Erythroblast (primary cell): ENCODE data around the gene PRMT3.
"Not testable (repeated sequence)": the region's sequence is repeated elsewhere in the genome, so short reads cannot be mapped to it uniquely, and the experiment has no call there.

Experiments
- DNase-seq, 2 experiments: peaks; one replicate each; lab custom pipeline; 2025; lab: John Stamatoyannopoulos, UW
- GATA1 ChIP-seq: IDR thresholded peaks from 2 replicates; pipeline ENCODE4 v1.6.1; 2011; ENCODE audit warnings: low read depth, mild to moderate bottlenecking, control low read depth, low read length, moderate library complexity
- POLR2A ChIP-seq: IDR thresholded peaks from 2 replicates; pipeline ENCODE4 v1.6.1; 2011; ENCODE audit warnings: mild to moderate bottlenecking, low read length

The PRMT3 gene

DNA sequence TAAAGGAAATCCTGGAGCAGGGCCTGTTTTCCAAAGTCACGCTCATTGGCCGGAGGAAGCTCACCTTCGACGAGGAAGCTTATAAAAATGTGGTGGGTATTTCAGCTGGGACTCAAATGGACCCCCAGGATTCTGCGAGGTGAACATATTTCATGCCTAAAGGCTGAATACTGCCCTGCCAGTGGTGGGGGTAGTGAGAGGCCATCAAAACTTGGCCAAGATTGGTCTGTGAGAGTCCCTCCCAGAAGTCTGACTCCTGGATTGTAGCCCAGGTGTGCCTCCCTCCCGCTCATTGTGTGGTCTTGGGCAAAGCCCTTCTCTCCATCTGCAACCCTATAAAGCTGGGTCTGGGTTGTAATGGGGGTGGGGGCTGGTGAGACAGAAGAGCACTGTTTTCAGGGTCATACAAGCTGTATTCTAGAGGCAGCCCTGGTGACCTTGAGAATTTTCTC is 23.1 kb upstream of the PRMT3 start:
- peak in 1 of 2 experiments; percentile 54 for DNase-seq
- TF ChIP-seq GATA1 (no peak), POLR2A (no peak)

DNA sequence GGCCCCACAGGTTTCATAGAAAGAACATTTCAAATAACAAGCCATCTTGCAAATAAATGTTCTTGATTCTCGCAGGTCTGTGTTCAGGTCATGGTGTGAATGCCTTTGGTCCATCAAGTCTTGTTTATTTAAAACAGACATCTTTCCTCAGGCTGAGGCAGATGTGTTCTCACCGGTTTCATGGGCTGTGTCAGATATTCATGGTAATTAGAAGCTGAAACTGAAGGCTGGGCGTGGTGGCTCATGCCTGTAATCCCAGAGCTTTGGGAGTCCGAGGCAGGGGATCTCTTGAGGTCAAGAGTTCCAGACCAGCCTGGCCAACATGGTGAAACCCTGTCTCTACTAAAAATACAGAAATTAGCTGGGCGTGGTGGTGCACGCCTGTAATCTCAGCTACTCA is 22.1 kb upstream of the PRMT3 start:
- peak in 1 of 2 experiments; percentile 23 for DNase-seq

DNA sequence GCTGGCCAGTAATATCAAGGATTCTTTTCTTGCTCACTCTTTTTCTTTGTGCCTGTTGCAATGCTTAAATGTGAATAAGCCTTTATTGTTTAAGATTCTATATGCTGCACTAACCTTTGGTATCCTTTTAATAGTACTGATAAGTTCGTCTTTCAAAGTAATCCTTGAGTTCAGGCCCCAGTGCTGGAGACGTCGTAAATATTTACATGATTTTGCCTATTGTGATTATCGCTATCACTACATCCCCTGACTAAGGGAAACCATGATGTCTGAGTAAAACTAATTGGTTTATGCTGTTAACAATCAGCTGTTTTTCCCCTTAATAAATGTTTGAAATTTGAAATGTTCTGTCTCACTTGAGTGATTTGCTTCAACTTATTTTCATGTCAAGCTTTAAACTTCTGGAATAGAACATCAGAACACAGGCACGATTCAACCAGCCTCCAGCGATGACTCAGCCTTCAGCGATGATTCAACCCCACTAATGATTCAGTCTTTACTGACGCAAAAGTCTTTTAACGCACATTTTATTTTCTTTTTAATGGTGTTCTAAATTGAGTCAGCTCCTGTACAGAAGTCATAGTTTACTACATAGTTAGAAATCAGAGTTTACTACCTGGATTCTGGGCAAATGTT is 20.1 kb upstream of the PRMT3 start:
- DNase-seq, result peak; percentile 76 to 91
- no peak for TF ChIP-seq GATA1
- TF ChIP-seq POLR2A, result peak; percentile 30

DNA sequence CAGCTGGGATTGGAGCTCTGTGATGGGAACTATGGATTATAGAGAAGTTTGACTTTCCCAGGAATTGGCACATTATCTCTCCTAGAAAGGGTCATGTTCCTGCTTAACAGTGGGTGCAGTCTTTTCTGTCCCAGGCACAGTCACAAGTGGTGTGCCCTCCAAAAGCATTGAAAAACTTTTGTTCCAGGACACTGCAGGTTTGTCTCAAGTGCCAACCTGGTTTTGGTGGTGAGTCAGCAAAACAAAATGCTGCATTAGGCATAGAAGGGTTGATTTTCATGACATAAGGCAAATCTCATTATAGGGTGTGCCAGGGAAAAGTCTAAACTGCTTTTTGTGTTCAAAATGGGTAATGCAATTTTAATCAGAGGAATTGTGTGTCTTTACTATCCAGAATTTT is 19.1 kb upstream of the PRMT3 start:
- TF ChIP-seq GATA1 (no peak), POLR2A (no peak)
- peak; percentile 46 to 66 for DNase-seq

DNA sequence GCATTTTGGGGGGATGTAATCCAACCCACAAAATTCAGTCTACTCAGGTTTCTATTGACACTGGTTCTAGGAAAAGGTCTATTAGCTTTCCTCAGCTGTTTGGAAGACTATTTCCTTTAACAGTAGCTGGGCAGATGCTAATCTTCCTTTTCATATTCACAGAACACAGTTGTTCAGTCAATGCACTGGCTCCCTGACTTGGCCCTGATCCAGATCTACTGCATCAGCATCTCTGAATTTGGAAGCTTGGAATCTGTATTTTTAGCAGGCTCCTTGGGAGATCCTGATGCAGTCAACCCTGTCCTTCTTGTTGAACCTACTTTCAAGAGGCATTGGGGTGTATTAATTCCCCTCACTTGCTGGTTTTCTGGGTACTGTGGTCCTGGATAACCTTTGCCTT is 17.7 kb upstream of the PRMT3 start:
- TF ChIP-seq POLR2A (no peak), GATA1 (no peak)
- peak; percentile 23 to 57 for DNase-seq

DNA sequence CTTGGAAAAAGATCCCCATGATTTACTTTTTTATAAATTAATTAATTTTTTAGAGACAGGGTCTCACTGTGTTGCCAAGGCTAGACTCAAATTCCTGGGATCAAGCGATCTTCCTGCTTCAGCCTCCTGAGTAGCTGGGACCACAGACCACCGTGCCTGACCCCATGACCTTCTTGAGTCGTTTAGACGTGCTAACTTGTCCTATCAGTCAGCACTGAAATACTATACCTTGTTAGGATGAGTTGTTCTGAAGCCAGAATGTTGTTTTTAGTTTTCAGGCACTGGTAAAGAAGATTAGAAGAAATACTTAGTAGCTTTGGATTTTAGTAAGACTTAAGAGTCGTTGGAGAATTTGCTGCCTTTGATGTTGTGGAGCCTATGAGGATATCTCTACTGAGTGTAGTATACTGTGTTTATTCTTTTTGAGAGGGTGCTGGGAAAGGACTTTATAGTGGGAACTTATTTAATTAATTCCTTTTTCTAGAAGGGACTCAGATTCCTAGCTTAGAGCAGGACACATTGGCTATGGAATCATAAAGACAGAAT is 15.4 kb upstream of the PRMT3 start:
- no peak for DNase-seq
- TF ChIP-seq POLR2A (no peak), GATA1 (no peak)

DNA sequence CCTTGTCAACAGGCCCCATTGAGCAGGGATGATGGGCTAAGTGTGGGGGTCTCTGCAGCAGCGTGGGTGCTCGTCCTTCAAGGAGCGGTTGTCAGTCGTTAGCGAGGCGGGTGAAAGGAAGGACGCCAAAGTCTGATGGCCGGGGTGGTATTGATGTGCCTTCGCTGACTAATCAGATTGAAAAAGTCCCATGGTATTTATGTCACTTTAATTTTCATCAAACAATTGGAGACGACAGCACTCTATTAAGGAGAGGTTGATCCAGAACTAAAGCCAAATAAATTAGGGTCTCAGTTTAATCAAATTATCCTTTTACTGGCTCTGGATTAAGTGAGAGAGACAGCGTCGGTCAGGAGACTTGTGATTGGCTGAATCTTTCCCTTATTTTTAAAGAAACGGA is 14.4 kb upstream of the PRMT3 start:
- no peak for TF ChIP-seq POLR2A
- TF ChIP-seq GATA1, result no peak
- no peak for DNase-seq

DNA sequence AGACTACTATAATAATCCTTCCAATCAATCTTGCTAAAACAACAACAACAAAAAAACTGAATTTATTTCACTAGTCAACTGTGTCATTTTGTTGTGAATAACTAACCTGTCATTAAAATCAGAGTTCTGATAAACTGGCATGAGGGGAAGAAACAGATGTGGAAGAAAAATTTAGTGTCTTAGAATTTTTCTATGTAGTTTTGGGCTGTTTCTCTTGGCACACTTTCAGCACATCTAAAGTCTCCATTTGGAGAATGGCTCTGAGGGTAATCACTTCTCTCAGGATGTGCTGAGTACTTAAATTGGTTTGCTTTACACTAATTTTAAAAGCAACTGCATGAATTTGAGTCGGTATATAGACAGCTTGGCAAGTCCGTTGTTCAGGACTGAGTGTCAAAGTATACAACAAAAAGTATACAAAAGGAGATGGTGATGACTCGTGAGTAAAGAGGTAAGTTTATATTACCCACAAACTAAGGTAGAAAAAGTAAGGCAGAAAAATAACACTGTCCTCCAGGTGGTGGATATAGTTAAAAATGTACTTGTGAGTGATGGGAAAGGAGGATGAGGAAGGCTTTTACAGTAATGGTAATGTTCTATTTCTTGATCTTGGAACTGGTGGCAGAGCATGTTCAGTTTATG is 13.8 kb upstream of the PRMT3 start:
- no peak for TF ChIP-seq GATA1
- TF ChIP-seq POLR2A, result no peak
- DNase-seq, result no peak

DNA sequence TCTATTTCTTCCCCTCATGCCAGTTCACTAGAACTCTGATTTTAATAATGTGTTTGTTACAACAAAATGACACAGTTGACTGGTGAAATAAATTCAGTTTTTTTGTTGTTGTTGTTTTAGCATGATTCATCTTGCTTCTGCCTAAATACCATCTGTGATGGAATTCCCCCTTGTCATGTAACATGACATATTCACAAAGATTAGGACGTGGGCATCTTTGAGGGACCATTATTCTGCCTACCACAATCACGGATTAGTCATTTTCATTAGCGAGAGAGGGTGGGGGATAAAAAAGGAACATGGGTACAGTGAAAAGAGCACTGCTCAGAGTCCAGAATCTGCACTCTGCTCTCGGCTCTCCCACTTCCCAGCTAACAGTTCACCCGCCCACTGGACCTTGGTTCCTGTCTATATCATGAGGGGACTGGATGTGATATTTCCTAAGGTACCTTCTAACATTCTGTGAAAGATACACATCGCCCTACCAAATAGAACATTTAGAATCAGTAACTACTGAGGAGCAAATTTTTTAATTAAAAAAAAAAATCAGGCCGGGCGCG is 12.7 kb upstream of the PRMT3 start:
- no peak for DNase-seq
- TF ChIP-seq GATA1, result no peak
- no peak for TF ChIP-seq POLR2A

DNA sequence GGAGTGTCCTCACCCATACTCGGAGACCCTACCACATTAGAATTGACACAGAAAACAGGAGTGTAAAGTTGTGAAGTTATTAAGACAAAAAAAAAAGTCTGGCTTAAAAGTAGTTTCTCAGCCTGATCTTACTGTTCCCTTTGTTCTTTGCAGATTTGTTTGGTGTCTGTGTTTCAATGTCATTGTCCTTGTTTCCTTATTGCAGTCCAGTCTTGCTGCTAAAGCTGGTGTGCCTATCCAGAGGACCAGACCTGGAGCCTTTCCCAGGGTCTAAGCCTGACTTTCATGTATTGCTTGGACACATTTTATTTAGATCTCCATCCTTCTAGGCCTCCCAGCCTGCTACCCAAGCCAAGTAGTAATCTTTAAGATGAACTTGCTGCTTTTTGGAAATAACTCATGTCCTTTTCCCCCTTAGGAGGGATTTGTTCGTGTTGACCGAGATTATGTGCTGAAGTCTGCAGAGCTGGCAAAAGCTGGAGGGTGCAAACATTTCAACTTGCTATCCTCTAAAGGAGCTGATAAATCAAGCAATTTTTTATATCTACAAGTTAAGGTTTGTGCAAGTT is 11.3 kb upstream of the PRMT3 start:
- no peak for DNase-seq
- TF ChIP-seq POLR2A (no peak), GATA1 (no peak)

DNA sequence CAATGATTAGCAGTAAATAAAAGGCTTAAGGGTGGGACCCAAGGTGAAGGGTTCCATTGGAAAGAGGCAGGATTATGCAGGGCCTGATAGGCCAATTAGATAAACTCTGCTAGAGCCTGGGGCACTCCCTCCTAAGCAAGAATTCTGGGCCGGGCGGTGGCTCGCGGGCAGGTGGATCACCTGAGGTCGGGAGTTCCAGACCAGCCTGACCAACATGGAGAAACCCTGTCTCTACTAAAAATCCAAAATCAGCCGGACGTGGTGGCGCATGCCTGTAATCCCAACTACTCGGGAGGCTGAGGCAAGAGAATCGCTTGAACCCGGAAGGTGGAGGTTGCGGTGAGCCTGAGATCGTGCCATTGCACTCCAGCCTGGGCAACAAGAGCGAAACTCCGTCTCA is 1.5 kb upstream of the PRMT3 start:
- not testable (repeated sequence) for DNase-seq

DNA sequence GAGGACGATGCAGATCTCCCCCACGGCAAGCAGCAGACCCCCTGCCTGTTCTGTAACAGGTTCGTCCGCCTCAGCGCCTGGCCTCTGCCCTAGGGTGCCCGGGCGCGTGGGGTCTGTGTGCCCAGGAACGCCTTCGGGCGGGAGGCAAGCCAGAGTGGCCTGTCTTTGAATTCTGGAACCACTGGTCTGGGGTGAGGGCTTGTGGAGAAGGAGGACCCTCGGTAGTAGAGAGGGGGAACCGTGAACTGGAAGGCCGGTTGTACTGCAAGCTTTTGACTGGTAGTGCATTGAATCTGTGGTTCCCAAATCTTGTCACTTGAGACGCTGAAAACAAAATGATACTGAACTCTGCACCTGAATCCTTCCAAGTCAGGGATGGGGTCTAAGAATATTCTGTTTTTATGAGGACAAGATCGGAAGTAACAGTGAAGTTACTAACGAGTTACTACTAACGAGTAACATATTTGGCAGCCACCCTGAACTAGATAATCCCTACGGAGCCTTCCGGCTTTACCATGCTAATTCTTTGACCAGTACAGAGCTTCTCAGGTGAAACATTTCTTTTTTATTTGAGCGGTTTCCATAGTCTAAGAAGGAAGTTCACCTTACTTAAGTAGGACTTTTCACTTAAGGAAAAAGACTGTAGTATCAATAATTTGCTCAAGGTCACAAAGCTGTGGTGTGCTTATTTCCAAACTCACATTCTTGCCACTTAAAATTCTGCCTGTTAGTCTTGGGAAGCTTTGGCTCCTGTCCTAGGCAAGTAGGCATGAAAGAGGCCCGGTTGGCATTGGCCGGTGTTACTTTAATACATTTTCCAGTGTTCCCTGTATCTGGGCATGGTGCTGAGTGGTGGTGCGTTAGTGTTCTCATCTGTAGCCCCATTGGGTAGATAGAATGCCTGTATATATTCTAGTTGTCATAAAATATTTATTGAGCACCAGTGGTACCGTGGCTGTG is 860 bp downstream of the PRMT3 start:
- TF ChIP-seq GATA1 (no peak), POLR2A (no peak)
- DNase-seq, result peak; percentile 32 to 60

DNA sequence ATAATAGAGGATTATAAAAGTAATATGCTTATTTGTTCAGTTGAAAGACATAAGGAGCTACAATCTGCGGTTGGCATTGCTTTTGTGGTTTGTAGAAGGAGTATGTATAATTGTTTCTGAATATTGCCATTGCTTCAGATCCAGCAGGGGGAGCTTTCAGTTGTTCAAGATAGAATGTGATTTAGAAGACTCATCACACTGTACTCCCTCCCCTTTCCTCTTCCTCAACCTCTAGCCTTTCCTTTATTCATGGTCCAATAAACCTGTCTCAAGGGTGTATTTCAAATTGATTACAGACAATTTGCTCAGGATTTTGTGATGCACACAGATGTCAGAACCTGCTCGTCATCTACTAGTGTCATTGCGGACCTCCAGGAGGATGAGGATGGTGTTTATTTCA is 9.8 kb downstream of the PRMT3 start:
- peak; percentile 71 to 80 for DNase-seq

More for the DNA sequence above, 9.8 kb downstream of the PRMT3 start:
- TF ChIP-seq POLR2A (no peak), GATA1 (no peak)
